BLaER1 (cell line): ENCODE measurements around the gene FIBCD1.
"Not testable (repeated sequence)": the region's sequence is repeated elsewhere in the genome, so short reads cannot be mapped to it uniquely, and the experiment has no call there.

Source experiments
- H3K27ac ChIP-seq: shearing (Covaris generic); formaldehyde crosslinking; 2 replicates; pipeline ENCODE4 v1.8.1; 2022
- H3K27me3 ChIP-seq: shearing (Covaris generic); formaldehyde crosslinking; 2 replicates; pipeline ENCODE4 v1.8.1; 2022
- H3K36me3 ChIP-seq: shearing (Covaris generic); formaldehyde crosslinking; 2 replicates; pipeline ENCODE4 v1.8.1; 2022
- H3K4me1 ChIP-seq: shearing (Covaris generic); formaldehyde crosslinking; 2 replicates; pipeline ENCODE4 v1.8.1; 2022
- H3K4me2 ChIP-seq: shearing (Covaris generic); formaldehyde crosslinking; 2 replicates; pipeline ENCODE4 v1.8.1; 2022
- H3K4me3 ChIP-seq: shearing (Covaris generic); formaldehyde crosslinking; 2 replicates; pipeline ENCODE4 v1.8.1; 2022
- H3K9ac ChIP-seq: shearing (Covaris generic); formaldehyde crosslinking; 2 replicates; pipeline ENCODE4 v1.8.1; 2022
- H3K9me3 ChIP-seq: shearing (Covaris generic); formaldehyde crosslinking; 2 replicates; pipeline ENCODE4 v1.8.1; 2022
- H4K20me1 ChIP-seq: shearing (Covaris generic); formaldehyde crosslinking; 2 replicates; pipeline ENCODE4 v1.8.1; 2022
- Cebpa-rat ChIP-seq: shearing (Covaris generic); IDR thresholded peaks from 2 replicates; pipeline ENCODE4 v1.8.1; 2022

FIBCD1 gene

DNA sequence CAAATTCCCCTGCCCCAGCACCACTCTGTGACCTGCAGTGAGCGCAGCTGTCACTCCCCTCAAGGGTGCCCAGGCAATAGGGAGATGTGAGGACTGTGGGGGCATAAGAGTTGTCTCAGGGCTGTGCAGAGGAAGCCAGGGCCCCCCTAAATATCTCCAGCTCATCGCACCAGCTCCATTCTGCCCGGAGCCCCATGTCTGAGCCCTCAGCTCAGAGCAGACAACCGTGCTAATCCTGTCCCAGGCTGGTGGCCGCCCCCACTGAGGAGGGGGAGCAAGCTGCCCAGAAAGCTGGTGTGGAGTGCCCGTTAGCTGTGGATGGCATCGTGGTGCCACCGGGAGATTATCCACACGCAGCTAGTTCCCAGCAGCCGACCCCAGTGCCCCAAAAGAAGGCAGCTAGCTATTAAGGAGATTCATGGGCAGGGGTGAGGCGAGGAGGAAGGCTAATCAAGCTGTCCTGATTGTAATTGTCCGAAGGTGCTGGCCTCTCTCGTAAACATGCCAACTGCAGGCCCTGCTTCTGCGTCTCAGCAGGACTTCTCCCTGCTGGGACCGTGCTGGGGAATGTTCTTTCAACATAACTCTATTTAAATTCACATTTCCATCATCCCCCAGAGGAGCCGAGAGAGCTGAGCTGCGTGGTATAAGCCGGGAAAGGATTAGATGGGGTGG is 17.0 kb upstream of the FIBCD1 start:
- Histone ChIP-seq H3K4me1 (no peaks in the 10 kb centered on the region), H3K9me3 (peaks cover 17% of the 10 kb centered on the region), H3K4me3 (no peak overlapping the region), H3K9ac (no peak overlapping the region), H3K36me3 (no peaks in the 10 kb centered on the region), H4K20me1 (no peaks in the 10 kb centered on the region), H3K27ac (no peak overlapping the region), H3K27me3 (no peaks in the 10 kb centered on the region), H3K4me2 (no peak overlapping the region)
- no peak for TF ChIP-seq Cebpa-rat

- not testable (repeated sequence) for H3K9ac ChIP-seq, H3K27me3 ChIP-seq, H4K20me1 ChIP-seq, H3K36me3 ChIP-seq, H3K27ac ChIP-seq, H3K4me3 ChIP-seq, H3K4me1 ChIP-seq, H3K4me2 ChIP-seq
- peaks cover 15% of the 10 kb centered on the region for H3K9me3 ChIP-seq
Measured at GRCh38 chr9:130954925-130955324, 15.9 kb upstream of the FIBCD1 start.

GRCh38 chr9:130954317-130954716 is 15.3 kb upstream of the FIBCD1 start:
- Histone ChIP-seq H3K4me1 (no peaks in the 10 kb centered on the region), H3K36me3 (no peaks in the 10 kb centered on the region), H3K27ac (no peak overlapping the region), H3K4me2 (no peak overlapping the region), H3K9me3 (peaks cover 10% of the 10 kb centered on the region), H3K4me3 (no peak overlapping the region), H4K20me1 (no peaks in the 10 kb centered on the region), H3K9ac (no peak overlapping the region), H3K27me3 (no peaks in the 10 kb centered on the region)
- no peak for TF ChIP-seq Cebpa-rat

GRCh38 chr9:130952065-130952762 is 13.2 kb upstream of the FIBCD1 start:
- Histone ChIP-seq H3K27me3 (no peaks in the 10 kb centered on the region), H3K27ac (no peak overlapping the region), H3K9me3 (peaks cover 4% of the 10 kb centered on the region; the same call in 1 of the 2 replicates), H4K20me1 (no peaks in the 10 kb centered on the region), H3K4me3 (no peak overlapping the region), H3K4me1 (no peaks in the 10 kb centered on the region), H3K4me2 (no peak overlapping the region), H3K36me3 (no peaks in the 10 kb centered on the region), H3K9ac (no peak overlapping the region)
- TF ChIP-seq Cebpa-rat: no peak

DNA sequence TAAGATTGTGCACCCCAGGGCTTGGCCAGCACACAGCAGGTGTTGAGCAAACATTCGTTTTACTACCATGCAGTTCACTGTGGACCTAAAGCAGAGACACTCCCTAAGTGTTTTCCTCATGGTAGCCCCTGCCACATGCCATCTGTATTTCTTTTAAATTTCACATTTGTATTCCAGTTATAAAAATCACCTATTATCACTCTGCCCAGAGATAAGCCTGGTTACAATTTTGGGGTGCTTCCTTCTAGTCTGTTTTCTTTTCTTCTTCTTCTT is 10.9 kb upstream of the FIBCD1 start:
- H3K36me3 ChIP-seq: no peaks in the 10 kb centered on the region
- no peak overlapping the region for H3K4me3 ChIP-seq
- no peak overlapping the region for H3K27ac ChIP-seq
- TF ChIP-seq Cebpa-rat: no peak
- no peaks in the 10 kb centered on the region for H4K20me1 ChIP-seq
- no peaks in the 10 kb centered on the region for H3K27me3 ChIP-seq
- no peaks in the 10 kb centered on the region for H3K4me1 ChIP-seq
- H3K9me3 ChIP-seq: peaks cover 4% of the 10 kb centered on the region; the same call in 1 of the 2 replicates
- no peak overlapping the region for H3K9ac ChIP-seq
- no peak overlapping the region for H3K4me2 ChIP-seq

DNA sequence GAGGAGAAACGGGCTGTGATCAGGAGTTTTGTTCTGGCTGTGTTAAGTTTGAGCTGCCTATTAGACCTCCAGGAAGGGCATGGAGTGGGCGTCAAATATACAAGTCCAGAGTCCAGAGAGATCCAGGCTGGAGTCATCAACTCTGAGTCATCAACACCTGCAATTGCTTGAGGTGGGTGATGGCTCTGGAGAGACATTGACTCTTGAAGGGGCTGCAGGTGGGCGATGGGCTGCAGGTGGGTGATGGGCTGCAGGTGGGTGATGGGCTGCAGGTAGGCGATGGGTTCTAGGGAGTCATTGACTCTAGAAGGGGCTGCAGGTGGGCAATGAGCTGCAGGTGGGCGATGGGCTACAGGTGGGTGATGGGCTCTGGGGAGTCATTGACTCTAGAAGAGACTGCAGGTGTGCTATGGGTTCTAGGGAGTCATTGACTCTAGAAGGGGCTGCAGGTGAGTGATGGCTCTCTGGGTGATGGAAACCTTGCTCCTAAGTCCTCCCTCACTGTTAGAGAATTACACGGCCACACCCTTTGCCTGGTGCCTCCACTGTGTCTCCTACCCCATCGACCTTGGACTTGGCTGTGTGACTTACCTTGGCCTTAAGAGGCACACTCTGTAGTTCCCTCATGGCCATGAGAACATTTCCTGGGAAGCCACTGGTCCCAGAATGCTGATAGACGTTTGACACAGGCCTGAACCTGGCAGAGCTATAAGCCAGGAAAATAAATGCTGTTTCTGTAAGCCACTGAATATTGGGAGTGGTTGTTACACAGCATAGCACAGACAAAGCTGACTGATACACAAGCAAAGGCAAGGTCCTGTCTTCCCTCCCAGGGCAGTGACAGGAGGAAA is 10.4 kb upstream of the FIBCD1 start:
- H3K4me1 ChIP-seq: no peaks in the 10 kb centered on the region
- H3K4me3 ChIP-seq: no peak overlapping the region
- no peak overlapping the region for H3K9ac ChIP-seq
- no peaks in the 10 kb centered on the region for H4K20me1 ChIP-seq
- no peak for TF ChIP-seq Cebpa-rat
- H3K27me3 ChIP-seq: no peaks in the 10 kb centered on the region
- H3K9me3 ChIP-seq: peaks cover 4% of the 10 kb centered on the region; the same call in 1 of the 2 replicates
- no peaks in the 10 kb centered on the region for H3K36me3 ChIP-seq
- no peak overlapping the region for H3K4me2 ChIP-seq
- no peak overlapping the region for H3K27ac ChIP-seq

- no peaks in the 10 kb centered on the region for H3K36me3 ChIP-seq
- no peak for TF ChIP-seq Cebpa-rat
- H4K20me1 ChIP-seq: no peaks in the 10 kb centered on the region
- H3K4me2 ChIP-seq: no peak overlapping the region
- no peak overlapping the region for H3K9ac ChIP-seq
- no peak overlapping the region for H3K27ac ChIP-seq
- no peak overlapping the region for H3K4me3 ChIP-seq
- H3K9me3 ChIP-seq: peaks cover 4% of the 10 kb centered on the region; the same call in 1 of the 2 replicates
- H3K27me3 ChIP-seq: no peaks in the 10 kb centered on the region
- H3K4me1 ChIP-seq: no peaks in the 10 kb centered on the region
Measured at GRCh38 chr9:130948266-130948665, 9.2 kb upstream of the FIBCD1 start.

- H3K9ac ChIP-seq: no peak overlapping the region
- no peaks in the 10 kb centered on the region for H3K27me3 ChIP-seq
- no peak for TF ChIP-seq Cebpa-rat
- no peaks in the 10 kb centered on the region for H3K36me3 ChIP-seq
- H3K4me3 ChIP-seq: no peak overlapping the region
- H3K4me2 ChIP-seq: no peak overlapping the region
- H3K9me3 ChIP-seq: peaks cover 4% of the 10 kb centered on the region; the same call in 1 of the 2 replicates
- no peak overlapping the region for H3K27ac ChIP-seq
- no peaks in the 10 kb centered on the region for H4K20me1 ChIP-seq
- H3K4me1 ChIP-seq: no peaks in the 10 kb centered on the region
Measured at GRCh38 chr9:130947618-130948140, 8.6 kb upstream of the FIBCD1 start.

- Histone ChIP-seq H3K9me3 (peaks cover 4% of the 10 kb centered on the region; the same call in 1 of the 2 replicates), H3K4me1 (no peaks in the 10 kb centered on the region), H3K27ac (no peak overlapping the region), H3K9ac (no peak overlapping the region), H3K27me3 (peaks cover 2% of the 10 kb centered on the region; the same call in 1 of the 2 replicates), H3K4me3 (no peak overlapping the region), H4K20me1 (no peaks in the 10 kb centered on the region), H3K36me3 (no peaks in the 10 kb centered on the region), H3K4me2 (no peak overlapping the region)
- no peak for TF ChIP-seq Cebpa-rat
Measured at GRCh38 chr9:130946766-130947617, 7.9 kb upstream of the FIBCD1 start.
